Right cardiac atrium (tissue), 5 donors: ENCODE results near the gene DAPP1. TPM values are rescaled to one million over a fixed set of nuclear protein-coding genes. Genes with fewer than 3 reads are reported as not detected.
A peak's percentile ranks its signal among the peaks of the same experiment; 100 is the strongest.

Experiments
- ATAC-seq, 2 donors: fragments of 200-7000 bp; cut with Tn5 transposase; one replicate each; pipeline versions ENCODE4 v1.8.0 to v1.9.1; 2020; ENCODE audit warnings: moderate library complexity in 2 of 2, mild to moderate bottlenecking in 1 of 2
- DNase-seq, 3 donors: peaks; one replicate each; pipeline ENCODE4 v3.0.0-alpha.2; 2020
- H3K27ac ChIP-seq: one replicate; pipeline ENCODE4 v1.5.1; 2013; ENCODE audit warnings: mild to moderate bottlenecking, low read length, control low read depth, moderate library complexity
- H3K27me3 ChIP-seq: one replicate; pipeline ENCODE4 v1.6.1; 2013; ENCODE audit not compliant: control insufficient read depth, insufficient read depth
- H3K4me1 ChIP-seq: one replicate; pipeline ENCODE4 v1.6.1; 2013; ENCODE audit warnings: low read length; ENCODE audit not compliant: control insufficient read depth, insufficient read depth
- H3K4me3 ChIP-seq: one replicate; pipeline ENCODE4 v1.5.1; 2013; ENCODE audit warnings: low read length, control low read depth
- H3K9me3 ChIP-seq: one replicate; pipeline ENCODE4 v1.6.1; 2013; ENCODE audit warnings: low read length; ENCODE audit not compliant: control insufficient read depth
- WGBS: extraction: QIAGEN DNeasy Blood & Tissue Kit; methylation state at CpG from one replicate; pipeline ENCODE4 v1.1.7; 2013; 5-methylcytosine and 5-hydroxymethylcytosine counted together
- intact Hi-C, 4 donors: fragments of 100-400 bp; cut with DNase I; formaldehyde crosslinking; loops; one replicate each; pipeline versions ENCODE4 v1.11.0 to v1.14.0; 2022 to 2023
- polyA plus RNA-seq: library from polyadenylated mRNA; stranded (reverse); fragments of 200-250 nt; gene quantifications from one replicate; pipeline ENCODE4 v1.2.3, GENCODE V29; 2013
- total RNA-seq, 4 donors: library from RNA; stranded (reverse); fragmentation: NEBNext Ultra II Directional; extraction: Animal tissue kit (Norgen Biotek cat#: 25700); gene quantifications; one replicate each; pipeline ENCODE4 v1.2.1, GENCODE V29; 2021
- donor health status: healthy with polysubstance abuse.
- donor health status: DM: no; HTN: yes; CAD: no.
- donor health status: DM: no; HTN: no; CAD: no.
- donor health status: DM: no; HTN: yes; CAD: no; lungs with severe emphysema.
- donor health status: DM: yes; HTN: yes; CAD: no.

DAPP1 gene
- total and polyA plus RNA-seq, 5 donors: 0.16 to 1.4 (median 0.56) TPM

DNA sequence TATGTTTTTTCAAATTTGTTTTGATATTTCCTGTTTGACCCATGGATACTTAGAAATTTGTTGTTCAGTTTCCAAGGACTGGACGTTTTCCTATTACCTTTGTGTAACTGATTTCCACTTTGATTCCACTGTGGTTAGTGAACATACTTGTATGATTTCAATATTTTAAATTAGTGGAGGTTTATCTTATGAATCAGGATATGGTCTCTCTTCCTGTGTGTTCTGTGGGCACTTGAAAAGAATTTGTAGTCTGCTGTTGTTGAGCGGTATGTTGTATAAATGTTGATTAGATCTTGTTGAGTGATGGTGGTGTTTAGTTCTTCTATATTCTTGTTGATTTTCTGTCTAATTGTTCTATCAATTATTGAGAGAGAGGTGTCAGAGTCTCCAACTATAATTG is 98.8 kb downstream of the DAPP1 start:
- no peak for ATAC-seq
- no peaks in the 10 kb centered on the region for H3K27me3 ChIP-seq
- no peak overlapping the region for H3K27ac ChIP-seq
- H3K9me3 ChIP-seq: no peaks in the 10 kb centered on the region
- WGBS: 88% methylated on average over 2 of the region's 2 CpGs
- H3K4me3 ChIP-seq: no peak overlapping the region
- no peak for DNase-seq
- H3K4me1 ChIP-seq: no peaks in the 10 kb centered on the region
- intact Hi-C loops: no loop called here

- Histone ChIP-seq H3K4me1 (no peaks in the 10 kb centered on the region), H3K27me3 (no peaks in the 10 kb centered on the region), H3K9me3 (no peaks in the 10 kb centered on the region), H3K27ac (no peak overlapping the region), H3K4me3 (no peak overlapping the region)
- WGBS: 98% methylated on average over 3 of the region's 3 CpGs
- DNase-seq: no peak
- intact Hi-C loops: no loop called here
- no peak for ATAC-seq
Measured at GRCh38 chr4:99917575-99917974, 100.9 kb downstream of the DAPP1 start.

GRCh38 chr4:99918656-99919055 is 102.0 kb downstream of the DAPP1 start:
- DNase-seq (no peak), ATAC-seq (peak in 1 of 2 donors; percentile 55)
- H3K27me3 ChIP-seq: no peaks in the 10 kb centered on the region
- no peaks in the 10 kb centered on the region for H3K4me1 ChIP-seq
- no peak overlapping the region for H3K4me3 ChIP-seq
- intact Hi-C loops: no loop called here
- 99% methylated on average over 2 of the region's 2 CpGs for WGBS
- no peak overlapping the region for H3K27ac ChIP-seq
- no peaks in the 10 kb centered on the region for H3K9me3 ChIP-seq

Other genes starting within 250 kb of the DAPP1 start
- gene MTTP, start 242.0 kb upstream of the DAPP1 start, total RNA-seq: 1 to 10 TPM in 3 of 4 donors, under 1 TPM in 1; 0.96 to 1.3 (median 1.1) TPM
- 0.59 TPM for gene MTTP, start 242.0 kb upstream of the DAPP1 start, polyA plus RNA-seq
- gene C4orf54, start 159.0 kb upstream of the DAPP1 start, total RNA-seq: 1 to 10 TPM in 2 of 4 donors, under 1 TPM in 2; 0.68 to 10.0 (median 1.4) TPM
- 2.2 TPM for gene C4orf54, start 159.0 kb upstream of the DAPP1 start, polyA plus RNA-seq
- gene LAMTOR3, start 77.6 kb downstream of the DAPP1 start, total RNA-seq: 10 to 100 TPM; 24.9 to 38.3 (median 32.4) TPM
- gene LAMTOR3, start 77.6 kb downstream of the DAPP1 start, polyA plus RNA-seq: 46.7 TPM
- 10 to 100 TPM; 25.3 to 29.0 (median 27.4) TPM for gene DNAJB14, start 129.8 kb downstream of the DAPP1 start, total RNA-seq
- gene DNAJB14, start 129.8 kb downstream of the DAPP1 start, polyA plus RNA-seq: 6.5 TPM
- gene H2AZ1, start 133.4 kb downstream of the DAPP1 start, total RNA-seq: 10 to 100 TPM; 76.0 to 96.2 (median 84.9) TPM
- gene H2AZ1, start 133.4 kb downstream of the DAPP1 start, polyA plus RNA-seq: 134 TPM